GM23338 (cell line): ENCODE measurements around the gene PIM2. TPM values are rescaled to one million over a fixed set of nuclear protein-coding genes. Genes with fewer than 3 reads are reported as not detected.

Experiments used
- ATAC-seq: fragments of 200-7000 bp; cut with Tn5 transposase; 3 replicates; pipeline ENCODE4 v1.9.1; 2020
- DNase-seq: peaks from one replicate; pipeline ENCODE4 v3.0.0-alpha.2; 2015; ENCODE audit warnings: low spot score
- H2AFZ ChIP-seq: fragments of 200-600 bp; sonication (generic); 2 replicates; pipeline ENCODE4 v1.8.0; 2016; ENCODE audit warnings: antibody characterized with exemption, mild to moderate bottlenecking, moderate library complexity
- H3F3A ChIP-seq: fragments of 200-600 bp; sonication (generic); replicated peaks from 2 replicates; pipeline ENCODE4 v1.8.0; 2017; ENCODE audit warnings: antibody characterized with exemption, mixed run types, low read depth
- H3K27ac ChIP-seq: fragments of 200-600 bp; sonication (generic); 2 replicates; pipeline ENCODE4 v1.6.1; 2016; ENCODE audit warnings: low read depth
- H3K27me3 ChIP-seq: fragments of 200-600 bp; sonication (generic); 2 replicates; pipeline ENCODE4 v1.8.0; 2016; ENCODE audit warnings: mild to moderate bottlenecking, mixed run types, moderate library complexity; ENCODE audit not compliant: insufficient read depth
- H3K36me3 ChIP-seq: fragments of 200-600 bp; sonication (generic); 2 replicates; pipeline ENCODE4 v1.8.0; 2016; ENCODE audit warnings: mild to moderate bottlenecking; ENCODE audit not compliant: insufficient read depth
- H3K4me1 ChIP-seq: fragments of 200-600 bp; sonication (generic); 2 replicates; pipeline ENCODE4 v1.8.0; 2016; ENCODE audit warnings: mild to moderate bottlenecking, moderate library complexity; ENCODE audit not compliant: insufficient read depth
- H3K4me2 ChIP-seq: fragments of 200-600 bp; sonication (generic); 2 replicates; pipeline ENCODE4 v1.7.1; 2017; ENCODE audit warnings: mixed run types
- H3K4me3 ChIP-seq: fragments of 200-600 bp; sonication (generic); 2 replicates; pipeline ENCODE4 v1.6.1; 2016; ENCODE audit warnings: mixed run types
- H3K79me2 ChIP-seq: fragments of 200-600 bp; sonication (generic); replicated peaks from 2 replicates; pipeline ENCODE4 v1.8.0; 2017; ENCODE audit warnings: mild to moderate bottlenecking; ENCODE audit not compliant: insufficient read depth
- H3K9me2 ChIP-seq: fragments of 200-600 bp; sonication (generic); 2 replicates; pipeline ENCODE4 v1.8.0; 2017; ENCODE audit not compliant: insufficient read depth
- H4K20me1 ChIP-seq: fragments of 200-600 bp; sonication (generic); replicated peaks from 2 replicates; pipeline ENCODE4 v1.8.0; 2017; ENCODE audit warnings: mild to moderate bottlenecking; ENCODE audit not compliant: insufficient read depth
- H3K27ac Mint-ChIP-seq: 2 replicates; pipeline ENCODE4 v1.8.0; 2020; ENCODE audit warnings: inconsistent platforms, mild to moderate bottlenecking, moderate library complexity, mixed read lengths
- H3K27me3 Mint-ChIP-seq: 3 replicates; pipeline ENCODE4 v1.8.0; 2022; ENCODE audit warnings: low read depth, mild to moderate bottlenecking, moderate library complexity, mixed read lengths, inconsistent platforms; ENCODE audit not compliant: insufficient read depth, poor library complexity
- H3K36me3 Mint-ChIP-seq: 3 replicates; pipeline ENCODE4 v1.8.0; 2021; ENCODE audit warnings: low read depth, mild to moderate bottlenecking, inconsistent platforms, moderate library complexity, mixed read lengths
- H3K4me1 Mint-ChIP-seq: 3 replicates; pipeline ENCODE4 v1.8.0; 2020; ENCODE audit warnings: mild to moderate bottlenecking, inconsistent platforms, mixed read lengths
- H3K4me3 Mint-ChIP-seq: 3 replicates; pipeline ENCODE4 v1.8.0; 2021; ENCODE audit warnings: moderate library complexity, mild to moderate bottlenecking, inconsistent platforms, mixed read lengths
- H3K9me3 Mint-ChIP-seq: 3 replicates; pipeline ENCODE4 v1.8.0; 2020; ENCODE audit warnings: moderate library complexity, mild to moderate bottlenecking, inconsistent platforms, mixed read lengths
- CREB1 ChIP-seq: fragments of 250-450 bp; sonication (Bioruptor Pico); IDR thresholded peaks from 2 replicates; pipeline ENCODE4 v1.5.0; 2020; ENCODE audit warnings: low read depth, mild to moderate bottlenecking, moderate library complexity
- CTCF ChIP-seq, 2 experiments: fragments of 200-600 bp in 1 of 2; sonication (generic) in 1 of 2; conservative IDR thresholded peaks; 2 replicates each; pipeline versions ENCODE4 v1.5.1 to v1.6.1; 2016 to 2017; ENCODE audit warnings: antibody characterized with exemption in 2 of 2, low read depth in 2 of 2, mild to moderate bottlenecking in 2 of 2, moderate library complexity in 1 of 2
- ETS1 ChIP-seq: IDR thresholded peaks from 2 replicates; pipeline ENCODE4 v1.6.1; 2016; ENCODE audit warnings: antibody characterized with exemption
- NANOG ChIP-seq: IDR thresholded peaks from 2 replicates; pipeline ENCODE4 v1.6.1; 2016; ENCODE audit warnings: antibody characterized with exemption, borderline replicate concordance
- POLR2AphosphoS5 ChIP-seq: IDR thresholded peaks from 2 replicates; pipeline ENCODE4 v1.6.1; 2016; ENCODE audit warnings: antibody characterized with exemption, low read depth
- REST ChIP-seq: IDR thresholded peaks from one replicate; pipeline ENCODE4 v1.6.1; 2018; ENCODE audit warnings: antibody characterized with exemption; ENCODE audit not compliant: unreplicated experiment
- STAT1 ChIP-seq: IDR thresholded peaks from one replicate; pipeline ENCODE4 v1.6.1; 2016; ENCODE audit warnings: antibody characterized with exemption; ENCODE audit not compliant: unreplicated experiment
- ZNF331 ChIP-seq: fragments of 250-450 bp; sonication (Bioruptor Pico); IDR thresholded peaks from 2 replicates; pipeline ENCODE4 v1.5.0; 2020; ENCODE audit warnings: low read depth, mild to moderate bottlenecking, moderate library complexity
- polyA plus RNA-seq: library from polyadenylated mRNA; unstranded; fragments of >200 nt; fragmentation: Nextera tagmentation; extraction: Ambion mirVana; gene quantifications from 2 replicates; pipeline ENCODE4 v1.2.1, GENCODE V29; 2016
- total RNA-seq: library from RNA; depleted of rRNA; stranded (reverse); fragments of >200 nt; shearing (Covaris generic); gene quantifications from 2 replicates; pipeline ENCODE4 v1.2.3, GENCODE V29; 2014

PIM2 gene
- total and polyA plus RNA-seq, 2 experiments from 2014 or later, result 237 to 359 TPM

GRCh38 chrX:48957827-48958634 is 39.2 kb upstream of the PIM2 start:
- H3K9me3 Mint-ChIP-seq, result no peaks in the 10 kb centered on the region
- Histone ChIP-seq H3K4me1 (no peaks in the 10 kb centered on the region), H4K20me1 (no peaks in the 10 kb centered on the region; the same call in none of the 2 replicates), H3F3A (no peaks in the 10 kb centered on the region), H3K27me3 (no peaks in the 10 kb centered on the region), H3K4me3 (peak overlapping the region; percentile 78), H2AFZ (no peak overlapping the region), H3K36me3 (no peaks in the 10 kb centered on the region), H3K9me2 (no peaks in the 10 kb centered on the region), H3K27ac (peak overlapping the region; percentile 97), H3K4me2 (peak overlapping the region; percentile 74), H3K79me2 (peaks cover 39% of the 10 kb centered on the region)
- ATAC-seq (peak; percentile 93), DNase-seq (peak; percentile 94)
- H3K36me3 Mint-ChIP-seq, result peaks cover 14% of the 10 kb centered on the region; the same call in 2 of the 3 replicates
- peak overlapping the region; percentile 99 for H3K4me3 Mint-ChIP-seq
- H3K27ac Mint-ChIP-seq, result peak overlapping the region; percentile 100
- H3K4me1 Mint-ChIP-seq, result peaks cover 11% of the 10 kb centered on the region; the same call in 2 of the 3 replicates
- TF ChIP-seq REST, result no peak
- no peak for TF ChIP-seq NANOG
- TF ChIP-seq ETS1, result peak; percentile 48; the same call in 1 of the 2 replicates
- 0 out of 2 replicates have a peak, but pooled peaks have one; percentile 24 for TF ChIP-seq POLR2AphosphoS5
- TF ChIP-seq CREB1 (CRISPR knock-in tag), result peak; percentile 80
- no peak for TF ChIP-seq CTCF (conservative IDR thresholded peaks at IDR 0.05; ENCODE audit: low read depth in 2 of 2)
- TF ChIP-seq STAT1, result no peak
- TF ChIP-seq ZNF331, result no peak
- peaks cover 11% of the 10 kb centered on the region for H3K27me3 Mint-ChIP-seq
